ENCODE data around the gene TNFAIP8L3.

TNFAIP8L3 gene

DNA sequence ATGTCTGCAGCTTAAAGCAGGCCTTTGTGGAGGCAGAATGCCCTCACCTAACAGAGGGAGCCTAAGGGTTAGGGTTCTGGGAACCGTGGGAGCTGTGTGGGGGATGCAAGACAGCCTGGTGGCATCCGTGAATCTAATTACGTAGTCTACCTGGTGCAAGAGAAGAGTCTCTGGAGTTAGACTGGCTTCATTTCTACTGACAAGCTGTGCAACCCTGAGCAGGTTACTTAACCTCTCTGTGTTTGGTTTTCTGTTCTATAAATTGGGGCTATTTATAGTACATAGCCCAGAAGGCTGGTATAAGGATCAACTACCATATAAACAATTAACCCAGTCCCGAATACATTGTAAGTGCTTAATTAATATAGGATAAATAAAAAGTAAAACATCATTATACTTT, 8.3 kb downstream of the TNFAIP8L3 start:
- TF ChIP-seq, protein P1, sequence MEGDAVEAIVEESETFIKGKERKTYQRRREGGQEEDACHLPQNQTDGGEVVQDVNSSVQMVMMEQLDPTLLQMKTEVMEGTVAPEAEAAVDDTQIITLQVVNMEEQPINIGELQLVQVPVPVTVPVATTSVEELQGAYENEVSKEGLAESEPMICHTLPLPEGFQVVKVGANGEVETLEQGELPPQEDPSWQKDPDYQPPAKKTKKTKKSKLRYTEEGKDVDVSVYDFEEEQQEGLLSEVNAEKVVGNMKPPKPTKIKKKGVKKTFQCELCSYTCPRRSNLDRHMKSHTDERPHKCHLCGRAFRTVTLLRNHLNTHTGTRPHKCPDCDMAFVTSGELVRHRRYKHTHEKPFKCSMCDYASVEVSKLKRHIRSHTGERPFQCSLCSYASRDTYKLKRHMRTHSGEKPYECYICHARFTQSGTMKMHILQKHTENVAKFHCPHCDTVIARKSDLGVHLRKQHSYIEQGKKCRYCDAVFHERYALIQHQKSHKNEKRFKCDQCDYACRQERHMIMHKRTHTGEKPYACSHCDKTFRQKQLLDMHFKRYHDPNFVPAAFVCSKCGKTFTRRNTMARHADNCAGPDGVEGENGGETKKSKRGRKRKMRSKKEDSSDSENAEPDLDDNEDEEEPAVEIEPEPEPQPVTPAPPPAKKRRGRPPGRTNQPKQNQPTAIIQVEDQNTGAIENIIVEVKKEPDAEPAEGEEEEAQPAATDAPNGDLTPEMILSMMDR (IDR thresholded peaks at IDR 0.05) = no peak

GRCh38 chr15:51085764-51086163, 8.9 kb downstream of the TNFAIP8L3 start:
- TF ChIP-seq, protein P1 (IDR thresholded peaks at IDR 0.05) = no peak

DNA sequence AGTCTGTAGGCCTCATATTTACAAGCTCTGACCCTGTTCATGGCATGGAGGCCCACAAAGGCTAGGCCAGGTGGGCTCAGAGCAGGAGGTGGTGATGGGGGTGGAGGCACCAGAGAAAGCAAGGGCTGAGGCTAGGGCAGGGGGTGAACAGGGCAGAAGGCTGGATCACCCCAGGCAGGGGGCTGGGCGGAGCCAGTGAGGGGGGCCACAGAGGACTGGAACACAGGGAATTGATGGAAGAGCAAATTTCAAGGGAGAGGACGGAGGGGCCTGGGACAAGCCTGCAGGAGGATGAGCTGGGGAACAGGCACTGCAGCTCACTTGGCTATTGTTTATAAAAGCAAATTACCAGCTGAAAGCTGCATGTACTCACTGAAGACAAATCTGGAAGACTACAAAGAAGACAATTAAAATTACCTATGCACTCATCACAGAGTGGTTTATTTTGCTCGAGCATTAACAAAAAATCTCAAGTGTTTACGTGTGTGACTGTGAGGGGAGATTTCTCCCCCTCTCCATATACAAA, 11.0 kb downstream of the TNFAIP8L3 start:
- TF ChIP-seq, protein P1 (IDR thresholded peaks at IDR 0.05) = no peak

GRCh38 chr15:51082246-51082645, 12.5 kb downstream of the TNFAIP8L3 start:
- TF ChIP-seq, protein P1 (IDR thresholded peaks at IDR 0.05) = no peak

DNA sequence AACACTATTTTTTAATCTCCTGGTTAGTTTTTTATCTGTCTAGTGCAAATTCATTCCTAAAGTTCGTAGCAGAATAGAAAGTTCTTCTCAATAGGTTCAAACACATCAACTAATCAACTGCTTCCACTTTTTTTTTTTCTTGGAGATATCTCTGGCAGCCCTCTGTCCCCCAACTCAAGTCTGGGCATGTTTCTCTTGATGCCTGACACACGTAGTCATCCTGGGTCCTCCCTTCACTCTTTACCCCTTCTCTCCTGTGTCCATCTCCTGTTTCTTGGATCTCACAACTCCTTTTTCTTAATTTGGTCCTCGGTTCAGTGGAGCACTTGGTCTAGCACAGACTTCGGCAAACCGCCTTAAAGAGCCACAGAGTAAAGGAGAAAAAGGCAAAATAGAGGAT, 14.4 kb downstream of the TNFAIP8L3 start:
- TF ChIP-seq, protein P1 (IDR thresholded peaks at IDR 0.05) = no peak

DNA sequence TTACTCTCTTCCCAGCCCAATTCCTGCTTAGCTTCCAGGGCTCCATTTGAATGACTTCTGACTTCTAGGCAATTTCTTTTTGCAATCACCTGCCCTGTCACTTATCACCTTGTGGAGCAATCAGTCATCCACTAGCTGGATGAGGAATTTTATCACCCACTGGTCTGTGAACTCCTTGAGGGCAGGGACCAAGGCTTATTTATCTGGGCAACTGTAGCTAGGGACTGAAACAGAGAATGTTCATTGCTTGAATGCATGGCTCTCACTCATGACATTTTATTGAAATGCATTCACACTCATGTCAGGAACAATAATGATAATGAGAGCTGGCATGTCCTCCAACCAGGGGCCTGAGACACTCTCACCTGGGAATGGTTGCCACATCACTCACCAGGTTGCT, 15.5 kb downstream of the TNFAIP8L3 start:
- TF ChIP-seq, protein P1 (IDR thresholded peaks at IDR 0.05) = no peak

- TF ChIP-seq, protein P1 (IDR thresholded peaks at IDR 0.05) = no peak
Measured at GRCh38 chr15:51077221-51078153, 17.2 kb downstream of the TNFAIP8L3 start.

Data from LNCAP (cell line).